Measurements from ENCODE around the gene SSH2.
"Not testable (repeated sequence)": the region's sequence is repeated elsewhere in the genome, so short reads cannot be mapped to it uniquely, and the experiment has no call there.

SSH2 gene

DNA sequence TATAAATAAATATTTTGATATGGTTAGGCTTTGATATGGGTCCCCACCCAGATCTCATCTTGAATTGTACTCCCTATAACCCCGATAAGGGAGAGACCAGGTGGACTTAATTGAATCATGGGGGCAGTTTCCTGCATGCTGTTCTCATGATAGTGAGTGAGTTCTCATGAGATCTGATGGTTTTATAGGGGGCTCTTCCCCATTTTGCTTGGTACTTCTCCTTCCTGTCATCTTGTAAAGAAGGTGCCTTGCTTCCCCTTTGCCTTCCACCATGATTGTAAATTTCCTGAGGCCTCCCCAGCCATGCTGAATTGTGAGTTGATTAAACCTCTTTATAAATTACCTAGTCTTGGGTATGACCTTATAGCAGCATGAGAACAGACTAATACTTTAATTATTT lies 55.7 kb downstream of the SSH2 start:
- not testable (repeated sequence) for DNase-seq

DNA sequence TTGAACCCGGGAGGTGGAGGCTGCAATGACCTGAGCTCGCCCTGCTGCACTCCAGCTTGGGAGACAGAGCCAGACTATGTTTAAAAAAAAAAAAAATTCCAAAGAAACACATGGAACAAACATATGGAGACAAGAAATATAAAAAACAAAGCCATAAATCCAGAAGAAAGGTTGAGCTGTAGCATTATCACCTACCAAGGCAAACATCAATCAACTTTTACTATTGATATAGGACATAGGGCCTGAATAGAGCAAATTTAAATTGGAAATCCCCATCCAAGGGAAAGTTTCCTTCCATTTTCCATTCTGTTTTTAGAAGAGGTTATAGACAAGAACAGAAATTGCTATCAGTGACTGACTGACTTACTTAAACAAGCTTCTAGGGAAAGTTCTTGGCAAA lies 56.6 kb downstream of the SSH2 start:
- DNase-seq = no peak

DNA sequence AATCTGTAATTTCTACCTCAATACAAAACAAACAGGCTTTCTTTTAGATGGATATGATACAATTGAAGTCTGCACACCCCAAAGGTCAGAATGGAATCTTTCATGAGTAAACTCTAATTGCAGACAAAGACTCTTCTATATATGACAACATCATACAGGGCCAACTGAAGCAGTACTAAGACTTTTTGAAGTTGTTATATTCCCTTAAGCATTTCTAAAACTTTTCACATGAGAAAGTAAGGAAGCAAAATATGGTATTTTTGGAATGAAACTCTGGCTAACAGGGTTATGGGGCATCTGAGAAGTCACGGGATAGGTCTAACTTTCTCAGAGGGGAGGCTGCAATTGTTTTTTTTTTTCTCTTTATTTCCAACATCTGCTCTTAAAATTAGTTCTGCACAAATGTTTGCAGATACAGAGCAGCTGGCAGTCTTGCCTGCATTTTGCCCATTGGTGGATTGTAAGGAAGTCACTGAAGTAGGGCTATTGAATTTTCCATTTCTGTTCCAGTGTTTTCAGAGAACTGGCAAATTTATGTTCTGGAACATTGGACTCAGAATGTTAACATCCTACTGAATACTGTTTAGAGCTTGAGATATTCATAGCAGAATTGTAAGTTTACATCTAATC lies 59.1 kb downstream of the SSH2 start:
- no peak for DNase-seq

DNA sequence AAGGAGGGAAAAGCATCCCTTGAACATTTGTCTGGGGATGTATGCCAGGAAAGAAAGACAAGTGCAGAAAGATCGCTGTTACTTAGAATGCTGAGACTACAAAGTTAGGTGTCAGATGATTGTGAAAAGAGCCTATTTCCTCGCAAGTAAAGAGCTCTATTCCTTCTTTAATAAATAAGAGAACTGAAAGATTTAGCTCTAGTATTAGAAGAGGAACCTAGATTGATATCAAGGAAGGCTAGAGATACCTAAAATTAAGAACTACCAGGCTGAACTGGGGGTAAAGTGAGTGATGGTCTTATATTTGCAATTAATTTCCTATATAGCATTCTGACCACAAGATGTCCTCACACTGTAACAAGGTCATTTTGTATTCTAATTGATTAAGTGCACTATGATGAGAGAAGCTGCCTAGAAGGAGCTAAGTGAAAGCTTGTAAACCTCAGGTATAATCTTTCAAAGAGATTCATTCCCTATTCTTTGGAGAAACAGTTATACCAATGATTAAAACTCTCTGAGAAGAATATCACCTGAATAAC lies 62.3 kb downstream of the SSH2 start:
- no peak for DNase-seq

DNA sequence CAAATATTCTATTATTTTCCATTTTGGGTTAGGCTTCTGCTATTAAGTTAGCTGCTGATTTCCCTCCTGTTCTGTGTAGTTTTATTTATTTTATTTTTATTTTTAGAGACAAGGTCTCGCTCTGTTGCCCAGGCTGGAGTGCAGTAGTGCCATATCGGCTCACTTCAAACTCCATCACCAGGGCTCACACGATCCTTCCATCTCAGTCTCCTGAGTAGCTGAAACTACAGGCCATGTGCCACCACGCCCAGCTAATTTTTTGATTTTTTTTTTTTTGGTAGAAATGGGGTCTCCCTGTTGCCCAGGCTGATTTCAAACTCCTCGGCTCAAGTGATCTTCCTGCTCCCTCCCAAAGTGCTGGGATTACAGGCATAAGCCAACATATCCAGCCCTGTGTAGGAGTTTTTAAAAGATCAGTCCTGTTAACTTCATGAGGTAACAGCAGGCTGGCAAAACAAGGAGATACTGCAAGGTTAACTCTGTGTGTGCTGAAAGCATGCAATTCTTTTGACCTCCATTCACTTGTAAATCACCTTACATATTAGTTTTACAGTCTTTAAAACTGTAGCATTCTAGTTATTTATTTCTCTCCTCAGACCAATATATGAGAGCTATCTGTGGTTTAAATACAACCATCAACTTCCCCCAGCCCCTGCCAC lies 63.2 kb downstream of the SSH2 start:
- DNase-seq = no peak

DNA sequence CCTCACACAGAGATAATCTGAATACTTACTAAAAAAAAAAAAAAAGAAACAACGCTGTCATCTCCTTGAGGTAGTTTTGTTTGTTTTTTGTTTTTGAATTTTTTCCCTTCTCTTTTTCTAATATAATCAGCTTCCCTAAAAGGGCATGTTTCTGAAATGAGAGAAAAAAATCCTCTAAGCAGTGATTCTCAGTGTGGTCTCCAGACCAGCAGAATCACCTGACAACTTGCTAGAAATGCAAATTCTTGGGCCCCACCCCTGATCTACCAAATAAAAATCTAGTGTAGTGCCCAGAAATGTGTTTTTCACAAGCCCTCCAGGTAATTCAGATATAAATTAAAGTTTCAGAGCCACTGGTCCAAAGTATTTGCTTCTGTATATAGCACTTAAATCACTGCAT lies 65.4 kb downstream of the SSH2 start:
- DNase-seq = no peak

DNA sequence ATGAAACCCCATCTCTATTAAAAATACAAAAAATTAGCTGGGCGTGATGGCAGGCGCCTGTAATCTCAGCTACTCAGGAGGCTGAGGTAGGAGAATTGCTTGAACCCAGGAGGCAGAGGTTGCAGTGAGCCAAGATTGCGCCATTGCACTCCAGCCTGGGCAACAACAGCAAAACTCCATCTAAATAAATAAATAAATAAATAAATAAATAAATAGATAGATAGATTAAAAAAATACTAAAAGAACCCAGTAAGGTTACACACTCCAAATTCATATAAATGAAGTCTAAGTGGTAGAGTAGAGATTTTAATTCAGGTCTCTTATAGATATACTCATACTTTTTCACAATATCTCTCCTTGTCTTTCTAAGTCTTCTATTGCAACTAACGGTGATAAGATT lies 65.9 kb downstream of the SSH2 start:
- DNase-seq = not testable (repeated sequence)

DNA sequence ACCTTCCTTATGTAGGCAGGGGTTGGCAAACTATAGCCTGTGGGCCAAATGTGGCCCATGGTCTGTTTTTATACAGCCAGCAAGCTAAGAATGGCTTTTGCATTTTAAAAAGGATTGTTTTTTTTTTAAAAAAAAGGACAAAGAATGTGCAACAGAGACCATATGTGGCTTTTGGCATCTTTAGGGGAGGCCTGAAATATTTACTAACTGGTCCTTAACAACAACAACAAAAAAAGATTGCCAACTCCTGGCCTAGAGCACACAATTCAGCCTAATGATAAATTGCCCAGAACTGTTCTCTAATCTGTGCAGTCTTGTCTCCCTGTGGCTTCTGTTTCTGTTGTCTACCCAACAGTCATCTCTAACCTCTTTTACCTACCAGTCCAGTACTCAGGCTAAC lies 67.1 kb downstream of the SSH2 start:
- DNase-seq = no peak

DNA sequence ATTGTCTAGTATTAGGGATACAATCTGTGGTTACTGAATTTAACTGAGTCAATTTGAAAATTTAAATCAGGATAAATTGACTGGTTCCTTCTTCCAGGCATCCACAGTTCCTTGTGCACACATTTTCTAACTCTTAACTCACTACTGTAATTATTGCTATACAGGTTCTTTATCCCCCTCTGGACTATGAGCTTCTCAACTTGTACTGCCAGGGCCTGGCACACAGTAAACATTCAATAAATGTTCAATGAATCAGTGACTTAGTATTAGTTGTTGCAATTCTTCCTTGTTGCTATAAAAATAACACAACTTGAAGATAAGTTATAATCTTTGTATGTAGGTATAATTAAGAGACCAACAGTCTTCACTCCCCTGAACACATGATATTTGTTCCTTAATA lies 67.9 kb downstream of the SSH2 start:
- no peak for DNase-seq

DNA sequence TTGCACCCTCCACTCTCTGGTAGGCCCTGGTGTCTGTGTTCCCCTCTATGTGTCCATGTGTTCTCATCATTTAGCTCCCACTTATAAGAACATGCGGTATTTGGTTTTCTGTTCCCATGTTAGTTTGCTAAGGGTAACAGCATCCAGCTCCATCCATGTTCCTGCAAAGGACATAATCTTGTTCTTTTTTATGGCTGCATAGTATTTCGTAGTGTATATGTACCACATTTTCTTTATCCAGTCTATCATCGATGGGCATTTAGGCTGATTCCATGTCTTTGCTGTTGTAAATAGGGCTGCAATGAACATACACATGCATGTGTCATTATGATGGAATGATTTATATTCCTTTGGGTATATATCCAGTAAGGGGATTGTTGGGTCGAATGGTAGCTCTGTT lies 70.6 kb downstream of the SSH2 start:
- not testable (repeated sequence) for DNase-seq

DNA sequence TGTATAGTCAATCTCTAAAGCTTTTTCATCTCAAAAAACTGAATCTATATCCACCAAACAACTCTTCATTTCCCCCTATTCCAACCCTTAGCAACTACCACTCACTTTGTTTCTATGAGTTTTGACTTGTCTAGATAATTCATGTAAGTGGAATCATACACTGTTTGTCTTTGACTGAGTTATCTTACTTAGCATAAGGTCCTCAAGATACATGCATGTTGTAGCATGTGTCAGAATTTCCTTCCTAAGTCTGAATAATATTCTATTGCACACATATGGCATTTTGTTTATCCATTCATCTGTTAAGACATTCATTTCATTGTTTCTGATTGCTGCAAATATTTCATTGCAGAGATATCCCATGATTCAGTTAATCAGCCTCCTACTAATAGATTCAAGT lies 72.2 kb downstream of the SSH2 start:
- DNase-seq = no peak

DNA sequence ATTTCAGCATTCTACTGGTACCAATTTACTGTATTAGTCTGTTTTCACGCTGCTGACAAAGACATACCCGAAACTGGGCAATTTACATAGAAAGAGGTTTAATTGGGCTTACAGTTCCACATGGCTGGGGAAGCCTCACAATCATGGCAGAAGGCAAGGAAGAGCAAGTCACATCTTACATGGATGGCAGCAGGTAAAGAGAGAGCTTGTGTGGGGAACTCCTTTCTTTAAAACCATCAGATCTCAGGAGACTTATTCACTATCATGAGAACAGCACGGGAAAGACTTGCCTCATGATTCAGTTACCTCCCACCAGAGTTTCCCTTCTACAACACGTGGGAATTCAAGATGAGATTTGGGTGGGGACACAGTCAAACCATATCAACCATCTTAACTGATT lies 72.9 kb downstream of the SSH2 start:
- not testable (repeated sequence) for DNase-seq

DNA sequence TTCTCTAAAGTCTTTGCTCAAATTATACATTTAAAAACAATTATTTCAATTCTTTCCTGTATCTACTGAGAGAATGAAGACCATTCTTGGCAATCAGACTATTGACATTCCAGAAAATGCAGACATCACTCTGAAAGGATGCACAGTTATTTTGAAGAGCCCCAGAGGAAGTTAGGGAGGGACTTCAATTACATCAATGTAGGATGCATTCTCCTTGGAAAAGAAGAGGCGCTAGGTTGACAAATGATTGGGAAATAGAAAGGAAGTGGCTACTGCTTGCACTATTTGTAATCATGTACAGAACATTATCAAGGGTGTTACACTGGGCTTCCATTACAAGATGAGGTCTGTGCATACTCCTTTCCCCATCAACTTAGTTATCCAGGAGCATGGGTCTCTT lies 74.3 kb downstream of the SSH2 start:
- peak; percentile 78 for DNase-seq

DNA sequence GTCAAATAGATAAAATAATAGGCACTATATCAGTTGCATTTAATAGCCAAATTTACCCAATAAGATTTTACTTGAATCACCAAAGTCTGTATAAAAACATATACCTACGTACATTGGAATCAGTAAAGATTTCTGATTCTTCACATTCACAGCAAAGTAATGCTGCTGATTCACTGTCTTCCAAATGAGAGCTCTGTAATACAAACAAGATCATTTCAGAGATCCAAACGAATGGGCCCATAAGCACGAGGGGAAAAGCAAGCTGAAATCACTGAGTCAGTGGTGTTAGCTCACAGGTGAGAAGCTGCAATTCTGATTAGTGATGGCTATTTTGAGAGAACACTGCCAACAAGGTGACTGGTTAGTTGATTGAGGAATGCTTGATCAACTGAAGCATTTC lies 81.3 kb downstream of the SSH2 start:
- DNase-seq = no peak

DNA sequence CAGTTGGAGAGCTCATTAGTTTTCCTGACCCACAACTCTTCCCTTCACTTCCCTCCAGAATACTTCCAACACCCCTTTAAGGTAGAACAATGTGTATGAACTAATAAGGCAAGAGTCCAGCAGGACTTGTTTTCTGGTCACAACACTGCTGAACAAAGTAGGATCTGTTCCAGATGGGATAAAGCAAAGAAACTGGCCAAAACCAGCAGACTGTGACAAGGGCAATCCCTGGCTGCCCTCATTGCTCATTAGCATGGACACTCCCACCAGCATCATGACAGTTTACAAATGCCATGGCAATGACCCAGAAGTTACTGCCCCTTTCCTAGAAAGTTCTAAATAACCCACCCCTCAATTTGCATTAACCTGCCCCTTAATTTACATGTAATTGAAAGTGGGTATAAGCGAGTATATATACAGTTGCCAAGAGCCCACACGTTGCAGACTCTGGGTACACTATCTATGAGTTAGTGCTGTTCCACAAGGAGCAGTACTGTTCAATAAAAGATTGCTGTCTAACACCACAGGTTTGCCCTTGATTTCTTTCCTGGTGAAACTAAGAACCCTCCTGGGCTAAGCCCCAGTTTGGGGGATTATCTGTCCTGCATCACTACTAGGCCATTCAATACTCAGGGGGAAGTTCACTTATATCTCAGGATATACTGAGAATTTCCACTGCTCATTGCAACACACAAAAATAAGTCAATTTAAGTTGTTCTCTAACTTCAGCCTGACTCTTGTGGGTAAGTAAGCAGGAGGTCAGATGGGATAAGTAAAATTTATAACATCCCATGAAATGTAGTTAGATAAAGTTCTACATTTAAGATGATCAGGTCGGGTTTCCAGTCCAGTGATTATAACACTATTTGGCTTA lies 82.3 kb downstream of the SSH2 start:
- DNase-seq = no peak

DNA sequence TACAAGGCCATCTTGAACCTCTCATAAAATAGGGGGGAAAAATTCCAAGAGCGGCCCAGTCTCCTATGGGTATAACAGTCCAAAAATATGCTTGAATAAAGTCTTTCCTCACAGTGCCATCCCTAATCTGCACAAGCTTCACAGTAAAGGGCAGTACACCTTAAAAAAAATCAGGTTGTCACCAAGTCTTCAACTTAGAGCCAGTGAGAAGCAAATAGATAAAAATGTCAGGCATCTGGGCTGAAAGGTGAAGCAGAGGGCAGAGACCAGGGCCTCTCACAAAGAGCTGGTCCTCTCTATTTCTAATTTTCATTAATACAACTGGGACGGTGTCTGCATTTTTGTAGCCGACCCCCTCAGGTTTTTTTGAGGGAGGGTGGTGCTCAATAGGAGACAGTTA lies 82.9 kb downstream of the SSH2 start:
- no peak for DNase-seq

DNA sequence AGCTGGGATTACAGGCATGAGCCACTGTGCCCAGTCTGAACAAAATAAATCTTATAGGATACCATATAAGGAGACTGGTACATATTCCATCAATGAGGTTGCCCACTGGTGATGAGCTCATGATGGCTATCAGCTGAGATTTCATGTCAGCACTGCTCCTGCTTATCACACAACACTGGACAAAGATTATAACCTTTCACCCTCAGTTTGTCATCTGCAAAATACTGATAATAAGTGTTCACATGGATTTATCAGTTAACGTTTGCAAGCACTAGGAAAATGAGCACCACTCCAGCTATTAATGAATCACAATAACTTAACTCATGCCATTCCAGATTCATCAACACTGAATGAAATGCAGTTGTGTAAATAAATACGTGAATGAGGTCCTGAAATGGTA lies 83.7 kb downstream of the SSH2 start:
- no peak for DNase-seq

DNA sequence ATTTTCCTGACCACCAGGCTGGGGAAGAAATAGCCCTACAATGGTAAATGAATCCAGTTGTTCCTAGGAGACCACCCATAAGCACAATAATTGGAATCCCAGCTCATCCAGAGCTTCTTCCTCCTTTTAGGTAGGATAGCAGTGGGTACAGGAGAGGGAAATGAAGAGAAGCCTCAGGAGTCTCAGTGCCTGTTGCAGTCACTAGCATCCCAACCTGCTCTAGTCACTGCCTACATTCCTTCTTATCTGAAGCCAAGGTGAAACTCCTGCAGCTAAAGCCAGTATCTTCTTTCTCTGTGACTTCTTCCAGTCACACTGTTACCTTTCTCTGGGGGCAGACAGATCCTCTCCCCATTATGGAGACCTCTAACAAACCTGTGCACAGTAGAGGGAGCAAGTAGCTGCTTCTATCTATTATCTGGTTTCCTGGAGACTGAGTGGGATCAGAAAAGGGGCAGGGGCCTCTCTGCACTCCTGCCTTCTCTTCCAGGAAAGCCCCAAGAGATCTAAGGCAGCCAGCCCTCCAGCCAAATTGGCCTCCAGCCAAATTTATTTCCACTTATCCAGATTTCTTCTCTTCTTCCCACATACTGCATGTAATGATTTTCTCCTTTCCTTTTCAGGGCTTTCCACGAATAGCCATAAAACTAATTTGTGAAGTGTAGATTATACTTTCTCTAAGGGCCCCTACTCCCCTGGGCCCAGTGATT lies 85.5 kb downstream of the SSH2 start:
- peak; percentile 50 for DNase-seq

DNA sequence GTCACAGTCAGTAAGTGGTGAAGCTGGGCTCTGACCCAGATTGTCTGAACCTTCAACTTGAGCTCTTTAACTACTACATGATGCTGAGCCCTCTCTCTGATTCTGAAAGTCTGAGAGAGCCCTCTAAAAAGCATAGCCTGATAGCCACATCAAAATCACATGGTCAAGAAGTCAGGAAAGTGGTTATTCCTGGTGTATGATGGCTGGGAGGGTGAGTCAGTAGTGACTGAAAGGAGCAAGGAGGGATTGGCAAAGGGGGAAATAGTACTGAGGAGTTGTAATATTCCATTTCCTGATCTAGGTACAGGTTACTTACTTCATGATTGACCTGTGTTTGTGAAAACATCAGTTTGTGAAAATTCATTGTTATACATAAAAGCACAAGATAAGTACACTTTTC lies 89.1 kb downstream of the SSH2 start:
- DNase-seq = peak; percentile 40

DNA sequence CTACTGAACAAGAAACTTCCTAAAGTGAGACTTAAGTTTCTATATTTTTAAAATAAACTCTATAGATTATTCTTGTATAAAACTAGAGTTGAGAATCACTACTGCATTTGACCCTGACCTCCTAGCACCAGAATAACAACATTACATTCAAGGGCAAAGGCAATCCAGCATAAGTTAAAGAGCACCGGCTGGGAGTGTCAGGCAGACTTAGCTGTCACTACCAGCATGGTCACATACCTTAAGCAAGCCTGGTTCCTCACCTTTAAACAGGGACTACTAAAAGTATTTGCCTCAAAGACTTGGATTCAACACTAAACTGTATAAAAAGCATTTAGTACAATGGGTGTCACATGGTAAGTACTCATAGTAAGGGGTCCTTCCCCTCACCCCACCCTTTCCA lies 90.4 kb downstream of the SSH2 start:
- DNase-seq = no peak

DNA sequence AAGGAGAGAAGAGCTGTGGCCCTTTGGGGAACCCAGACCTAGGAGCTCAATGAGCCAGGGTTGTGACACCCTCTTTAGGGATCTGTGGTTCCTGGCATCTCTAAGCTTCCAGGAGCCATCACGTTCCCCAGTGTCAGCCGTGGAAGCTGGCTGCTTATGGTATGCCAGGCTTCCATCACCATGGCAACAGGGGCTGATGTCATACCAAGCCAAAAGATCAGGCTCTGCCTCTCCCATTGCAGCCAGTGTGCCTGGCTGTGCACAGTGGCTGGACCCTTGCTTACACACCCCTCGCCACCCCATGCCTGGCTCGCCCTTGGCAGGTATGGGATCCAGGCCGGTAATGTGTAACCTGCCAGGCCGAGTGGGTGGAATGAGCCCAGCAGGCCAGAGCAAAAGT lies 91.1 kb downstream of the SSH2 start:
- peak; percentile 33 for DNase-seq

DNA sequence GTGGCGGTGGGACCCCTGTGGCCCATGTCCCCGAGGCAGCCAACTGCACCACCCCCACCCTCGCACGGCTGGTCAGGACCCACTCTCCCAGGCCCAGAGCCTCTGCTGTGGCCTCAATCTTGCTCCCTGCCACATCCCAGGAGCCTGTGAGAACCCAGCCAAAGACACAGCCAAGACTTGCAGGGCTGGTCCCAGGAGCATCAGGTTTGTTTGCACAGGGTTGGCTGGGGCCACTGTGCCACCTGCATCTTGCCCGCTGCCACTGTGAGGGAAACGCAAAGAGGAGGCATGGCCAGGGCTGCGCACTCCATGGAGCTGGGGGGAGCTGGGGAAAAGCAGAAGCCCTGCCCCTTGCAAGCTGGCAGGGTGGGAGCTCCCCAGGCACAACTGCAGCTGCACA lies 92.5 kb downstream of the SSH2 start:
- no peak for DNase-seq

DNA sequence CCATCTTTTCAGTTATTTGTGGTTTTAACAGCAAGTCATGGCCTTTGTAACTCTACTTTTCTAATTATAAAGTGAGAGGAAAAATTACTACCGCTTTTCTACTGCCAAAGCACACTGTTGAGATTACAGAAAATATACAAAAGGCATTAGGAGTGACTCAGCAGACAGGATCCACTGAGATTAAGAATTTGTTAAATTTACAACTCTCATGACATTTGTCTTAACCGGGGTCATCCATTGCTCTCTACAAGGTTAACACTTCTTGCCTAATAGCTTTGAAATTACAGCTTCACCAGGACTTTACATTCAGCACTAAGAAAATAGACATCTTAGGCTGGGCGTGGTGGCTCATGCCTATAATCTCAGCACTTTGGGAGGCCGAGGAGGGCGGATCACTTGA lies 93.4 kb downstream of the SSH2 start:
- peak; percentile 45 for DNase-seq
